Measurements from ENCODE around the gene KIF14.

The KIF14 gene

DNA sequence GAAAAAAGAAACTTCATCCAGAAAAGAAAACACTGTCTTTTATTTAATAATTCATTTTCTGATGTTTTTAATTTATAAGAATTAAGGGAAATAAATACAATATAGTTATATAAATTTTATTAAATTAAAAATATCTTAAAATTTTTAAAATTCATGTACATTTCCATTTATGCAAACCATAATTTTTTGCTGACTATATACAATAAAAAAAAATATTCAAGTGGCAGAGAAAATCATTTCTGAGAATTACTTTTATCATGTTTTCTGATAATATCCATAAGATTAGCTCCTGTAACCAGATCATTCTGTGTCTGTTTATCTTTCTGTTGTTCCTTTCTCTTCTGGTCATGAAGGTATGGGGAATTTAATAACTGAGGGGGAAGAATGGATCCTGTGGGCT, 23.5 kb upstream of the KIF14 start:
- H3K27ac ChIP-seq = no peak overlapping the region
- TF ChIP-seq, protein P1, sequence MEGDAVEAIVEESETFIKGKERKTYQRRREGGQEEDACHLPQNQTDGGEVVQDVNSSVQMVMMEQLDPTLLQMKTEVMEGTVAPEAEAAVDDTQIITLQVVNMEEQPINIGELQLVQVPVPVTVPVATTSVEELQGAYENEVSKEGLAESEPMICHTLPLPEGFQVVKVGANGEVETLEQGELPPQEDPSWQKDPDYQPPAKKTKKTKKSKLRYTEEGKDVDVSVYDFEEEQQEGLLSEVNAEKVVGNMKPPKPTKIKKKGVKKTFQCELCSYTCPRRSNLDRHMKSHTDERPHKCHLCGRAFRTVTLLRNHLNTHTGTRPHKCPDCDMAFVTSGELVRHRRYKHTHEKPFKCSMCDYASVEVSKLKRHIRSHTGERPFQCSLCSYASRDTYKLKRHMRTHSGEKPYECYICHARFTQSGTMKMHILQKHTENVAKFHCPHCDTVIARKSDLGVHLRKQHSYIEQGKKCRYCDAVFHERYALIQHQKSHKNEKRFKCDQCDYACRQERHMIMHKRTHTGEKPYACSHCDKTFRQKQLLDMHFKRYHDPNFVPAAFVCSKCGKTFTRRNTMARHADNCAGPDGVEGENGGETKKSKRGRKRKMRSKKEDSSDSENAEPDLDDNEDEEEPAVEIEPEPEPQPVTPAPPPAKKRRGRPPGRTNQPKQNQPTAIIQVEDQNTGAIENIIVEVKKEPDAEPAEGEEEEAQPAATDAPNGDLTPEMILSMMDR (conservative IDR thresholded peaks at IDR 0.05) = no peak

- TF ChIP-seq, protein P1 (conservative IDR thresholded peaks at IDR 0.05) = no peak
- H3K27ac ChIP-seq = no peak overlapping the region
Measured at GRCh38 chr1:200642481-200642880, 21.9 kb upstream of the KIF14 start.

DNA sequence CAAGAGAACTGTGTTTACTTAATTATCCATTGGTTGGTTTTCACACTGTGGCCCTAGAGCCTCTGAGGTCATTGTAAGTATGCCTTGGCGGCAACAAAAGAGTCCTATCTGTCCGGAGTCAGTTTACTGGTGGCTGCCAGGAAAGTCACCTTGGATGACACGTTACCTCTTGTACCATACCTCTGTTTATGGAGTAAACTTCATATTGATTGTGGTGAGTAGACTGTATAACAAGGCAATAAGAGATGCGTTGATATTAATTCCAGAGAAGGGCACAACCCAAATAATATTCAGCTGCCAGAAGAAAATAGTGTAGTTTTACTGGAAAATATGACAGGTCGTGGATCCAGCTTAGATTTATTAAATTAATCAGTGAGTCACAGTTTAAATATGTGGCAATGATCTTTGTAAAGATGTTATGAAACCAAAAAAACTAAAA, 20.4 kb upstream of the KIF14 start:
- H3K27ac ChIP-seq = no peak overlapping the region
- TF ChIP-seq, protein P1 (conservative IDR thresholded peaks at IDR 0.05) = no peak

DNA sequence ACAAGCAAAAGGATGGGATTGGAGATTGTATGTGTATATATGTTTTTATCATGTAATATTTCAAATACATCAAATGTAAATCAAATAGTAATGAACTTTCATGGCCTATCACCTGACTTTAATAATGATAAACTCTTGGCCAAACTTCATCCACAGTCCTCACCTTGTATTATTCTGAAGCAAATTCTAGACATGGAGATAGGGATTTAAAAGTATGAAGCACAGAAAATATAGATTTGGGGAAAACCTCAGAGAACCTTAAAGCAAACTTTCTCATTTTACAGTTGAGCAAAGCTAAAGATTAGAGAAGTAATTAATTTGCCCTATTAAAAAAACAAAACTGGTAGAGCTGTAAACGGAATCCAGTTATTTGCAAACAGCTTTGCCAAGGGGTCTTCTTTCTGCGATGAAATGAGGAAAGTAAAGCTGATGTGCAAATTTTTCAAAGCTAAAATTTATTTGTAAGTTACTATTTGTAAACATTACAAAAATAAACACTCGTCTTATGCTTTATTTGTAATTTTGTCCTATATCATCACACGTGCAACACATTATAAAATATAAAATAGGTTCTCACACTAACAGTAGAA, 19.9 kb upstream of the KIF14 start:
- no peak overlapping the region for H3K27ac ChIP-seq
- TF ChIP-seq, protein P1 (conservative IDR thresholded peaks at IDR 0.05) = no peak

- TF ChIP-seq, protein P1 (conservative IDR thresholded peaks at IDR 0.05) = no peak
- H3K27ac ChIP-seq = no peak overlapping the region
Measured at GRCh38 chr1:200638073-200638472, 17.5 kb upstream of the KIF14 start.

GRCh38 chr1:200636681-200637080, 16.1 kb upstream of the KIF14 start:
- no peak overlapping the region for H3K27ac ChIP-seq
- TF ChIP-seq, protein P1 (conservative IDR thresholded peaks at IDR 0.05) = no peak

DNA sequence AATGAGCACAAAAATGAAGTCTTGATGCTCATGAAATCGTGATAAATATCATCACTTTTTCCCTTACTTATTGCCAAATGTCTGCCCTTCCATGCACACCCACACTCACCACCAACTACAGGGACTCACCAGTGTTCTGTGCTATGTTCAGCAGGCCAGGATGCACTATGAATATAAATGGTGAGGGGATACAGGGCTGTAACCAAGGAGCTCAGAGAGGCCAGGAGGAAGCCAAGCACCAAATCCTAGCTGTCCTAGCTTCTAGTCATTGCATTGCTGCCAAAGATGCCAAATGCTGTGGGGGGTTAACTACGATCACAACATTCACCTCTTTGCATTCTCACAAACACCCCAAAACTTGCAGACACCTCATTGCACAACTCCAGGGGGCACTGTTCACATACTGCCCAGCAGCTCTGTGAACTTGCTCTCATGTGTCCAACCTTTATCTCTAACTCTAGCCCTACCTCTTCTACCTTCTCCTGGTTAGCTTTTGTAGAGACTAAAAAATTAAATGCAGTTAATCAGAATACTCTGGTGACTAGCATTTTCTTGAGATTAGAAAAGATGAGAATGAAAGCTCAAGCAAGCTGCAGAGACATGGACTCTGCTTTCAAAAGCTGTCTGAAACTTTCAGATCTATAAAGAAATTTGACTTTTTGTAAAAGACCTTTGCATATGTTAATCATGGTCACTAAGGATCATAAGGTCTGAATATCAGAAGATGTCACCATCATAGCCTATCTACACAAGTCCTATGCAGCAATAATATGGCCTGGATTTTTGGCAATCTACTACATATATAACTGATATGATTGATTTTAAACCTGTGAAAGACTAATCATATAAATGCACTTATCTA, 13.9 kb upstream of the KIF14 start:
- TF ChIP-seq, protein P1 (conservative IDR thresholded peaks at IDR 0.05) = no peak
- H3K27ac ChIP-seq = no peak overlapping the region

Measured in VCaP (cell line).